Activated naive CD8-positive, alpha-beta T cell treated with anti-CD3 and anti-CD28 coated beads for 36 hours (primary cell): ENCODE results near the gene KCNIP4. TPM values are rescaled to one million over a fixed set of nuclear protein-coding genes. Genes with fewer than 3 reads are reported as not detected.

Experiments used
- DNase-seq: peaks from one replicate; pipeline ENCODE4 v3.0.0; 2021
- H3K27ac Mint-ChIP-seq: one replicate; pipeline ENCODE4 v1.8.0; 2022; ENCODE audit warnings: mild to moderate bottlenecking, moderate library complexity, mixed read lengths
- H3K27me3 Mint-ChIP-seq: one replicate; pipeline ENCODE4 v1.8.0; 2022; ENCODE audit warnings: mild to moderate bottlenecking, mixed read lengths
- H3K36me3 Mint-ChIP-seq: one replicate; pipeline ENCODE4 v1.8.0; 2021; ENCODE audit warnings: mild to moderate bottlenecking, mixed read lengths
- H3K4me1 Mint-ChIP-seq: one replicate; pipeline ENCODE4 v1.8.0; 2021; ENCODE audit warnings: mixed read lengths
- H3K4me3 Mint-ChIP-seq: one replicate; pipeline ENCODE4 v1.8.0; 2022; ENCODE audit warnings: mild to moderate bottlenecking, moderate library complexity, mixed read lengths
- H3K9me3 Mint-ChIP-seq: one replicate; pipeline ENCODE4 v1.8.0; 2022; ENCODE audit warnings: mixed read lengths
- total RNA-seq, 2 experiments: library from RNA; stranded (reverse); gene quantifications; one replicate each; pipeline ENCODE4 v1.2.3, GENCODE V29; 2021

Gene KCNIP4
- total RNA-seq, 2 experiments from 2014 or later, result not detected

DNA sequence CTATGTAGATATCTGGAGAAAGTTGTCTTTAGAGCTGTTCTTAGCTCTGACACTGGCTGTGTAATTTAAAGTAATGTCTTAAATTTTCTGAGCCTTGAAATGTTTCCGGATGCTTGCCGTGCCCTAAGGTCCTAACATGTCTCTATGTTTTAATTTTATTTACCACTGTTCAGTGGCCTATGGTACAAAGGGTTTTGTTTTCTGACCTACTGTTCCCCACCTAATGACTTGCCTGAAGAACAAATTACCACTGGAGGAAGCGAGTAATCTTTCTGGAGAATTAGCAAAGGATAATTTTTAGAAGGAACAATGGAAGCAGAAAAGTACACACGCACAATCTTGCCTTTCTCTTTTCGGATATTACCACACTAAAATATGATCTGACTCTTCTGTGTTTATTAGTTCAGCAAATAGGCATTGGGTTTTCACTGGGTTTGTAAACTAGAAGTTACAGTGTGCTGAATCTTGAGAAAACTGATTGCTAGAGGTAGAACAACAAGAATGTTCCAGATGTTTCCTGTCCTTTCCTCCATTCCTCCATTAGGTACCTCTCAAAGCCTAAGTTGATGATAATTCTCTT is 812.4 kb downstream of the KCNIP4 start:
- DNase-seq, result no peak
- Mint-ChIP-seq H3K4me3 (no peak overlapping the region), H3K4me1 (no peaks in the 10 kb centered on the region), H3K36me3 (no peaks in the 10 kb centered on the region), H3K9me3 (peaks cover 2% of the 10 kb centered on the region), H3K27ac (no peak overlapping the region), H3K27me3 (no peaks in the 10 kb centered on the region)

GRCh38 chr4:21134994-21135393 is 813.6 kb downstream of the KCNIP4 start:
- no peaks in the 10 kb centered on the region for H3K36me3 Mint-ChIP-seq
- H3K4me3 Mint-ChIP-seq, result no peak overlapping the region
- DNase-seq, result no peak
- no peak overlapping the region for H3K27ac Mint-ChIP-seq
- no peaks in the 10 kb centered on the region for H3K4me1 Mint-ChIP-seq
- no peaks in the 10 kb centered on the region for H3K27me3 Mint-ChIP-seq
- peaks cover 2% of the 10 kb centered on the region for H3K9me3 Mint-ChIP-seq

GRCh38 chr4:21130606-21131005 is 818.0 kb downstream of the KCNIP4 start:
- H3K4me1 Mint-ChIP-seq, result no peaks in the 10 kb centered on the region
- H3K27me3 Mint-ChIP-seq, result no peaks in the 10 kb centered on the region
- H3K9me3 Mint-ChIP-seq, result peaks cover 3% of the 10 kb centered on the region
- no peak overlapping the region for H3K27ac Mint-ChIP-seq
- H3K4me3 Mint-ChIP-seq, result no peak overlapping the region
- no peak for DNase-seq
- no peaks in the 10 kb centered on the region for H3K36me3 Mint-ChIP-seq

DNA sequence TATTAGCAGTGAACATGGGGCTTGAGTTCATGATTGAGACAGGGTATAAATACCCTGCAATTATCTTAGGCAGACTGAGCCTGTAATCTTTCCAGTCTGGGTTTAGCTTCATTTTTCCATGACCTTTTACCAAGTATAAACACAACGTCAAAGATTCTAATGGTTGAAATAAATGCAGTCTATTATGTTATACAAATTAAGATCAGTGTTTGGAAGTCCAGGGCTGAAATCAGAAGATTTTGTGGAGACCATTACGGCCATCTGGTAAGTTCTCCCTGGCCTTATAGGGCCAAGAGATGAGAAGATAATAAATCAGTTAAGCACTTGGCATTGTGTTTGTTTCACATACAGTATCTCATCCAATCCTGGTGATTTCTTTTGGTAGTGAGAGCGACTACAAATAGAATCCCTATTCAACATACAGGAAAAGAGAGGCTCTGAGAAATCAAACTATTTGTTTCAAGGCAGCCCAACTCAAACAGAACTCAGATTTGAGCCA is 822.5 kb downstream of the KCNIP4 start:
- H3K4me1 Mint-ChIP-seq, result no peaks in the 10 kb centered on the region

GRCh38 chr4:21118301-21118700 is 830.3 kb downstream of the KCNIP4 start:
- Mint-ChIP-seq H3K27ac (no peak overlapping the region), H3K4me1 (no peaks in the 10 kb centered on the region), H3K27me3 (no peaks in the 10 kb centered on the region), H3K4me3 (no peak overlapping the region), H3K9me3 (peaks cover 7% of the 10 kb centered on the region), H3K36me3 (no peaks in the 10 kb centered on the region)
- no peak for DNase-seq

More for the DNA sequence above, 822.5 kb downstream of the KCNIP4 start:
- H3K9me3 Mint-ChIP-seq, result peaks cover 3% of the 10 kb centered on the region
- no peak overlapping the region for H3K4me3 Mint-ChIP-seq
- H3K27ac Mint-ChIP-seq, result no peak overlapping the region
- no peaks in the 10 kb centered on the region for H3K36me3 Mint-ChIP-seq
- no peak for DNase-seq
- no peaks in the 10 kb centered on the region for H3K27me3 Mint-ChIP-seq

- Mint-ChIP-seq H3K9me3 (peaks cover 7% of the 10 kb centered on the region), H3K27me3 (no peaks in the 10 kb centered on the region), H3K27ac (no peak overlapping the region), H3K36me3 (no peaks in the 10 kb centered on the region), H3K4me3 (no peak overlapping the region), H3K4me1 (no peaks in the 10 kb centered on the region)
- DNase-seq, result no peak
These were observed 830.9 kb downstream of the KCNIP4 start for GRCh38 chr4:21117541-21118180.

DNA sequence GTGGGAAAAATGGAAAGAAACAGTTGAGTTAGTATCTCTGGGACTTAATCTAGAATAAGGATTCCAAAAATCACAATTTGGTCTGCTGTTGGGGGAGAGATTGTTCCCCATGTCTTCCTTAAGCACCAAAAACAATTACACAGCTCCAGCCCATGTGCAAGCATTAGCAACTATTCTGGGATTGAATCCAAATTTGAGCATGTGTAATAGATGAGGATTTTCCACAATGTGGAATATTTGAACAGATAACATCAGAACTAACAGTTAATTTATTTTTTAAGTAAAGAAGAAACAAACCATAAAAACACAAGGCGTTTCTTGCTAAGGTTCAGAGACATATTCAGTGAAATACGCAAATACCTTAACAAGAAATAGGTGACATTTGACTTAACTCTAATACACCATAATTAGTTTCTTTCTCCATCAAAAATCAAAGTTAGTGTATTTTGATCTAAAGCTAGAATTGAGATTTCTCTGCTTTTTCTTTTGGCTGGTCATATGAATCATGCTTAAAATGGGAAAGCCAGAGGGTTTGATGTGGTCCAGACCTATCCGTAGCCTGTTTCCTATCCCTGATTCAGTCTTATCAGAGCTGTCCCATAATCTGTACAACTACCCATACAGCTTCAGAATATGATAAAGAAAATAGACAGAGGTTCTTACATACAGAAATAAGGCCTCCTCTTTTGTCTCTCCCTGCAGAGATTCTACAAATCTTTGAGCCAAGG is 834.9 kb downstream of the KCNIP4 start:
- H3K27me3 Mint-ChIP-seq, result no peaks in the 10 kb centered on the region
- H3K4me3 Mint-ChIP-seq, result no peak overlapping the region
- H3K4me1 Mint-ChIP-seq, result no peaks in the 10 kb centered on the region
- H3K9me3 Mint-ChIP-seq, result peaks cover 3% of the 10 kb centered on the region
- no peak for DNase-seq
- H3K27ac Mint-ChIP-seq, result no peak overlapping the region
- no peaks in the 10 kb centered on the region for H3K36me3 Mint-ChIP-seq

DNA sequence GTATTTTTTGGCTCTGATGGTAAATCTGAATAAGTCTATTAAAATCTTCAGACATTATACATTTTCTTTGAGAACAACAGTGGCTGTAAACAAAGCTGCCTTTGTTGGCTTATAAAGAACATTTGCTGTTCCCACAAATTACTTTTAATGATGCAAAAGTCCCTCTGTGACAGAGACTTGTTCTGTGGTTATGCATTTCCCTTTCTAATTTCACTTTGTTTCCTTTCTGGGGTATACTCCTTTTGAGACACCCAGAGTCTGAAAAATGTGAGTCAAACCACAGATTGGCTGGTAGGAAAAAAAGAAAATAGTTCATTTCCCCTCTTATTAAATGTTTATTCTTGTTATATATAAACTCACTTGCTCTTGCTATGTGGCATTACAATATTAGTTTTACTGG is 845.9 kb downstream of the KCNIP4 start:
- DNase-seq, result no peak
- H3K4me1 Mint-ChIP-seq, result no peaks in the 10 kb centered on the region
- no peaks in the 10 kb centered on the region for H3K27me3 Mint-ChIP-seq
- no peaks in the 10 kb centered on the region for H3K36me3 Mint-ChIP-seq
- no peak overlapping the region for H3K27ac Mint-ChIP-seq
- peaks cover 23% of the 10 kb centered on the region for H3K9me3 Mint-ChIP-seq
- H3K4me3 Mint-ChIP-seq, result no peak overlapping the region

DNA sequence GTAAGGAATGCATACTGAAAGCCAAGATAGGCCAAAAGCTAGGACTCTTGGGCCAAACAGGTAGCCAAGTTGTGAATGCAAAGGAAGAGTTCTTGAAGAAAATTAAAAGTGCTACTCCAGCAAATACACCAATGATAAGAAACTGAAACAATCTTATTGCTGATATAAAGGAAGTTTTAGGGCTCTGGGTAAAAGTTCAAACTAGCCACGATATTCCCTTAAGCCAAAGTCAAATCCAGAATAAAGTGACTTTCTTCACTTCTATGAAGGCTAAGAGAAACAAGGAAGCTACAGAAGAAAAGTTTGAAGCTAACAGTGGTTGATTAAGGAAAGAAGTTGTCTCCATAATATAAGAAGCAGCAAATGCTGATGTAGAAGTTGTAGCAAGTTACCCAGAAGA is 850.7 kb downstream of the KCNIP4 start:
- Mint-ChIP-seq H3K4me1 (no peaks in the 10 kb centered on the region), H3K27me3 (no peaks in the 10 kb centered on the region), H3K9me3 (peaks cover 15% of the 10 kb centered on the region), H3K27ac (no peak overlapping the region), H3K4me3 (no peak overlapping the region), H3K36me3 (no peaks in the 10 kb centered on the region)
- DNase-seq, result no peak

DNA sequence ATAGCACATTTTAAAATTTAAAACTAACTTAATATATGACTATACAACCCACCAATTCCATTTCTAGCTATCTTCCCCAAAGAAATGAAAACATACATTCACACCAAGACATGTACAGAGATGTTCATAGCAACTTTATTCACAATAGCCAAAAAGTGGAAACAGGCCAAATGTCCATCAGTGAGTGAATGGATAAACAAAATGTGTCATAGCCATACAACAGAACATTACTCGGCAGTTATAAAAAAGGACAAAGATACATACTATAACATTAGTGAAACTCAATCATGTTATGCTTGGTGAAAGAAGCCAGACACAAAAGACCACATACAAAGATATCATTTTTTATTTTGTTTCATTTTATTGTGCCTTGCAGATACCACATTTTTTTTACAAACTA is 851.5 kb downstream of the KCNIP4 start:
- Mint-ChIP-seq H3K36me3 (no peaks in the 10 kb centered on the region), H3K9me3 (peaks cover 15% of the 10 kb centered on the region), H3K4me3 (no peak overlapping the region), H3K4me1 (no peaks in the 10 kb centered on the region), H3K27ac (no peak overlapping the region), H3K27me3 (no peaks in the 10 kb centered on the region)
- DNase-seq, result no peak

DNA sequence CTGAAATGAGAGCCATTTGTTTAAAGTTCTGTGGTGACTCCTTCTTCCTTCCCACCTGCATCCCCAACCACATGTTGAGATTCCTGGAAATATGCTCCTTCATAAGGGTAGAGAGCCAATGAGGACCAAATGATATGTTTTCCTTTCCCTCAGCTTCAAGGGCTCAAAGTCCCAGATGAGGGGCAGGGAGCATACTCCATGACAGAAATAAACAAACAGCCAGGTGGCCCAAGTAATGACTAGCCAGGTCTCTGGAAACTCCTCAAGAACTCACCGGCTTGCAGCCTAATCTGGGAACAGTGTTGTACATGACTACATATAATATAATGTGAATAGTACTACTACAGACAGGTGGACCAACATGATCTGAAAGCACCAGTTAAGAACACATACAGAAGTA is 856.0 kb downstream of the KCNIP4 start:
- Mint-ChIP-seq H3K4me1 (no peaks in the 10 kb centered on the region), H3K36me3 (peaks cover 4% of the 10 kb centered on the region), H3K27me3 (no peaks in the 10 kb centered on the region), H3K9me3 (peaks cover 8% of the 10 kb centered on the region), H3K4me3 (no peak overlapping the region), H3K27ac (no peak overlapping the region)
- DNase-seq, result no peak

DNA sequence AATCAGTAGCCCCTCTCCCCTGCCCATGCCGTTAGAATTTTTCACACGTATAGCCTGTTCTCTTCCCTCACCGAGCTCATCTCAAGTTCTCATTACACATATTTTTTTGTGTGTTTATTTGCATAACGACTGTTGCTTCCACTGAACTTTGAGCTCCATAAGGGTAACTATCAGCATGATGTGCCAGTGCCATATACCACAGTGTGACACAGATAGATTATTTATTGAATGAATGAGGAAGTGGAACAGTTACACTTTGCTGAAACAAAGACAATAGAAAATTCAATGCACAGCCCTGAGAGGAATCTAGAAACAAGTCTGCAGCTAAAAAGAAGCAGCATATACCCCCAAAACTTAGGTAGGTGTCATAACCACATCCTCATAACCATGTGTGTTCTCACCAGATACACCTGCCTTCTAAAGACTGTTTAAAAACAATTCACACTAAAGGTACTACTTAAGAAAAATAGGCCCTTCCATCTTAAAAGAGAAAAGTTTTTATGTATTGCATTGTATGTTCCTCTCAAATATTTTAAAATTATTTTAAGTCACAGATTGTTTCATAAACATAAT is 858.4 kb downstream of the KCNIP4 start:
- no peak for DNase-seq
- Mint-ChIP-seq H3K4me1 (no peaks in the 10 kb centered on the region), H3K9me3 (peaks cover 7% of the 10 kb centered on the region), H3K36me3 (peaks cover 4% of the 10 kb centered on the region), H3K4me3 (no peak overlapping the region), H3K27ac (no peak overlapping the region), H3K27me3 (no peaks in the 10 kb centered on the region)

DNA sequence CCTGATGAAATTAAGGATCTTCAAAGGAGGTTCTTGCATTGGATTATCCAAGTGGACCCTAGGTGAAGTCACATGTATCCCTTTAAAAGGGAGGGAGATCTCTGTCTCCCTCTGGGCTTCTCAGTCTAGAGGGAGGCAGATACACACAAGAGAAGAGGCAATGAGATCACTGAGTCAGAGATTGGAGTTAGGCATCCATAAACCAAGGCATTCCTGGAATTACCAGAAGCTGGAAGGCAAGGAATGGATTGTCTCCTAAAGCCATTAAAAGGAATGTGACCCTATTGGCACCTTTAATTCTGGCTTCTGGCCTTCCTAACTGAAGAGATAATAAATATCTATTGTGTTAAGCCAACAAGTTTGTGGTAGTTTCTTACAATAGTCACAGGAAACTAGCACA is 865.2 kb downstream of the KCNIP4 start:
- H3K9me3 Mint-ChIP-seq, result peaks cover 4% of the 10 kb centered on the region
- H3K4me3 Mint-ChIP-seq, result no peak overlapping the region
- no peaks in the 10 kb centered on the region for H3K27me3 Mint-ChIP-seq
- DNase-seq, result no peak
- no peaks in the 10 kb centered on the region for H3K4me1 Mint-ChIP-seq
- H3K27ac Mint-ChIP-seq, result no peak overlapping the region
- H3K36me3 Mint-ChIP-seq, result no peaks in the 10 kb centered on the region

DNA sequence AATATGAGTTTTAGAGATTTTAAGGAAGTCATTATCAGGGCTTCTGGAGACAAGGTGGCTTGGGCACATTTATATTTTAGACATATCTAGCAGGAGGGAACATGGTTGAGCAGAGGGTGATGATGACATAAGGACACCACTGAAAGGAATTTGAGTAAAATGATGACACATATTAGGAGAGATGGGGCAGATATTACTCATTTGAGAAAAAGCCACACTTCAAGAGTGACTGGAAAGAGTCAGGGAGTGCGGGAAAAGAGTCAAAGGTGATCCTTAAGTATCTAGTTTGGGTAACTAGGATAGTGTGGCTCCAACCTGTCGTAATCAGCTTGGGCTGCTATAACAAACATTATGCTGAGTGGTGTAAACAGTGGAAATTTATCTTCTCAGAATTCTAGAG is 870.6 kb downstream of the KCNIP4 start:
- Mint-ChIP-seq H3K4me3 (no peak overlapping the region), H3K9me3 (peaks cover 3% of the 10 kb centered on the region), H3K27me3 (no peaks in the 10 kb centered on the region), H3K4me1 (no peaks in the 10 kb centered on the region), H3K27ac (no peak overlapping the region), H3K36me3 (no peaks in the 10 kb centered on the region)
- DNase-seq, result no peak

DNA sequence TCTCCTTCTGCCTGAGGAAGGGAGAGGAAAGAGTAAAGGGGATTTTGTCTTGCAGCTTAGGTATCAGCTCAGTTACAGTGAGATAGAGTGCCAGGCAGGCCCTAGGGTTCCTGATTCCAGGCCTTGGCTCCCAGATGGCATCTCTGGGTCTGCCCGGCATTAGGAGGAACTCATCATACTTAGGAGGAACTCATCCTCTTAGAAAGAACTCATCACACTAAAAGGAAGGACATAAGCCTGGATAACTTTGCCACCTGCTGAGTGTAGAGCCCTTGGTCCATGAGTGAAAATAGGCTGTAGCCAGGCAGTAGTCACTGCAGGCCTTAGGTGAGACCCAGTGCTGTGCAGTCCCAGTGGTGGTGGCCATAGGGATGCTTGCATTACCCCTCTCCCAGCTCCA is 881.2 kb downstream of the KCNIP4 start:
- H3K4me1 Mint-ChIP-seq, result no peaks in the 10 kb centered on the region
- H3K27me3 Mint-ChIP-seq, result no peaks in the 10 kb centered on the region
- no peak overlapping the region for H3K27ac Mint-ChIP-seq

More for the DNA sequence above, 881.2 kb downstream of the KCNIP4 start:
- H3K9me3 Mint-ChIP-seq, result peaks cover 6% of the 10 kb centered on the region
- H3K36me3 Mint-ChIP-seq, result no peaks in the 10 kb centered on the region
- H3K4me3 Mint-ChIP-seq, result no peak overlapping the region
- DNase-seq, result no peak
